K562 (cell line): Measurements from ENCODE around the gene CEP43. TPM values are rescaled to one million over a fixed set of nuclear protein-coding genes. Genes with fewer than 3 reads are reported as not detected.

Experiments used
- ATAC-seq: fragments of 200-7000 bp; cut with Tn5 transposase; 3 replicates; pipeline ENCODE4 v1.9.1; 2020; ENCODE audit warnings: moderate library complexity
- BruUV-seq: library from RNA; stranded (reverse); fragments of 400-500 nt; replicated peaks from 2 replicates; lab custom pipeline; 2021; lab: Mats Ljungman, UMichigan
- CTCF ChIA-PET: fragments of 300-600 bp; formaldehyde crosslinking; extraction: SDS; loops from one replicate; lab custom pipeline; 2021; ENCODE audit warnings: low intra/inter-chr PET ratio; lab: Yijun Ruan, JAX
- POLR2A ChIA-PET: fragments of 300-600, 350-650 bp; sonication (Branson Sonifier 250); formaldehyde crosslinking; extraction: SDS; loops from one replicate; lab custom pipeline; 2021; ENCODE audit warnings: antibody characterized with exemption, inconsistent platforms; lab: Yijun Ruan, JAX
- DNase-seq, 4 experiments: peaks; one replicate each; pipeline versions ENCODE4 v3.0.0 to v3.0.0-alpha.2; 2011 to 2018; ENCODE audit warnings: low spot score in 3 of 4, mixed read lengths in 3 of 4; ENCODE audit errors: extremely low read depth in 1 of 4
- FAIRE-seq: peaks from 2 replicates; lab custom pipeline; 2011; peaks lifted over from hg19 to GRCh38; lab: Jason Lieb, UNC
- H2AFZ ChIP-seq: 2 replicates; pipeline ENCODE4 v1.6.0; 2011; ENCODE audit warnings: low read depth, low read length, control low read depth, inconsistent platforms
- H3K27ac ChIP-seq: fragments of 200-600 bp; 3 replicates; pipeline ENCODE4 v1.8.0; 2011; ENCODE audit warnings: low read depth, mild to moderate bottlenecking, control low read depth, inconsistent platforms, low read length, moderate library complexity, mixed read lengths; ENCODE audit errors: extremely low read depth
- H3K27me3 ChIP-seq, 2 experiments: fragments of 300-600 bp in 1 of 2; 2 replicates in 1 of 2; 3 replicates in 1 of 2; pipeline versions ENCODE4 v1.6.0 to v1.8.0; 2011; ENCODE audit warnings: inconsistent platforms in 2 of 2, low read length in 2 of 2, mild to moderate bottlenecking in 1 of 2, mixed read lengths in 1 of 2, moderate library complexity in 1 of 2; ENCODE audit not compliant: control insufficient read depth in 2 of 2, insufficient read depth in 2 of 2
- H3K36me3 ChIP-seq: fragments of 300-600 bp; 3 replicates; pipeline ENCODE4 v1.8.0; 2011; ENCODE audit warnings: mild to moderate bottlenecking, low read length, inconsistent platforms; ENCODE audit not compliant: control insufficient read depth, insufficient read depth
- H3K4me1 ChIP-seq, 2 experiments: fragments of 200-600 bp in 1 of 2; replicated peaks in 1 of 2; 2 replicates in 1 of 2; 3 replicates in 1 of 2; pipeline versions ENCODE4 v1.5.1 to v1.8.0; 2011; ENCODE audit warnings: inconsistent platforms in 2 of 2, low read length in 2 of 2, mild to moderate bottlenecking in 1 of 2, mixed read lengths in 1 of 2, moderate library complexity in 1 of 2; ENCODE audit not compliant: control insufficient read depth in 2 of 2, insufficient read depth in 2 of 2
- H3K4me2 ChIP-seq: 2 replicates; pipeline ENCODE4 v1.6.1; 2011; ENCODE audit warnings: low read length, control low read depth, inconsistent platforms, mixed read lengths; ENCODE audit not compliant: insufficient read depth
- H3K4me3 ChIP-seq: fragments of 200-600 bp; sonication (generic), shearing (Covaris generic); 2 replicates; pipeline ENCODE4 v1.5.1; 2016; ENCODE audit warnings: control low read depth, inconsistent platforms
- H3K79me2 ChIP-seq: fragments of 200-600 bp; 3 replicates; pipeline ENCODE4 v1.8.0; 2011; ENCODE audit warnings: low read length, inconsistent platforms; ENCODE audit not compliant: control insufficient read depth, insufficient read depth
- H3K9ac ChIP-seq, 2 experiments: 2 replicates each; pipeline versions ENCODE4 v1.6.0 to v1.6.1; 2011; ENCODE audit warnings: low read depth in 2 of 2, low read length in 2 of 2, control low read depth in 1 of 2, inconsistent platforms in 1 of 2, mild to moderate bottlenecking in 1 of 2, mixed read lengths in 1 of 2; ENCODE audit not compliant: insufficient read depth in 1 of 2
- H3K9me1 ChIP-seq: one replicate; pipeline ENCODE4 v1.6.0; 2011; ENCODE audit warnings: inconsistent platforms, mild to moderate bottlenecking, low read length, moderate library complexity; ENCODE audit not compliant: control insufficient read depth, insufficient read depth
- H3K9me3 ChIP-seq: replicated peaks from 2 replicates; pipeline ENCODE4 v1.5.1; 2011; ENCODE audit warnings: low read depth, low read length, inconsistent platforms; ENCODE audit not compliant: control insufficient read depth, insufficient read depth
- H4K20me1 ChIP-seq: replicated peaks from 2 replicates; pipeline ENCODE4 v1.6.1; 2011; ENCODE audit warnings: low read length, inconsistent platforms, mixed read lengths; ENCODE audit not compliant: control insufficient read depth, insufficient read depth
- ADNP ChIP-seq: fragments of 200-800 bp; sonication (Bioruptor generic); IDR thresholded peaks from 2 replicates; pipeline ENCODE4 v1.6.1; 2016; ENCODE audit warnings: missing genetic modification characterization, missing compliant biosample characterization
- DPF2 ChIP-seq: fragments of 450-650 bp; IDR thresholded peaks from 2 replicates; pipeline ENCODE4 v1.6.1; 2016
- E2F3 ChIP-seq: fragments of 250-450 bp; sonication (Bioruptor Pico); IDR thresholded peaks from 2 replicates; pipeline ENCODE4 v1.4.0; 2020; ENCODE audit warnings: mild to moderate bottlenecking
- KDM4B ChIP-seq, 2 experiments: fragments of 450-650 bp in 1 of 2; sonication (generic) in 1 of 2; IDR thresholded peaks; 2 replicates each; pipeline ENCODE4 v1.6.1; 2016 to 2017; ENCODE audit warnings: borderline replicate concordance in 2 of 2, antibody characterized with exemption in 1 of 2, low read depth in 1 of 2, mild to moderate bottlenecking in 1 of 2
- MTA3 ChIP-seq: fragments of 450-650 bp; formaldehyde crosslinking; IDR thresholded peaks from 2 replicates; pipeline ENCODE4 v1.6.1; 2017; ENCODE audit warnings: mild to moderate bottlenecking, borderline replicate concordance
- PHF8 ChIP-seq: fragments of 200-600 bp; sonication (generic); IDR thresholded peaks from 2 replicates; pipeline ENCODE4 v1.6.1; 2012; ENCODE audit warnings: mixed run types, mild to moderate bottlenecking, inconsistent platforms, low read length, moderate library complexity, borderline replicate concordance
- POLR3G ChIP-seq: IDR thresholded peaks from 2 replicates; pipeline ENCODE4 v1.6.1; 2011; ENCODE audit not compliant: insufficient read length, insufficient replicate concordance; ENCODE audit errors: extremely low read depth
- RCOR1 ChIP-seq, 2 experiments: IDR thresholded peaks; 2 replicates each; pipeline ENCODE4 v1.6.1; 2012; ENCODE audit warnings: low read depth in 2 of 2, low read length in 2 of 2, borderline replicate concordance in 1 of 2, improper control_type of control experiment in 1 of 2
- RFX7 ChIP-seq: fragments of 250-450 bp; sonication (Bioruptor Pico); IDR thresholded peaks from 2 replicates; pipeline ENCODE4 v1.5.1; 2021; ENCODE audit warnings: mild to moderate bottlenecking
- SMARCA4 ChIP-seq: fragments of 450-650 bp; IDR thresholded peaks from 2 replicates; pipeline ENCODE4 v1.6.1; 2016
- SRSF9 ChIP-seq: fragments of 200-400 bp; formaldehyde crosslinking; IDR thresholded peaks from 2 replicates; pipeline ENCODE4 v1.6.1; 2017; ENCODE audit warnings: low read depth, low read length, borderline replicate concordance
- YY1 ChIP-seq, 3 experiments: IDR thresholded peaks; 2 replicates each; pipeline ENCODE4 v1.6.1; 2011; ENCODE audit warnings: low read length in 2 of 3, mild to moderate bottlenecking in 2 of 3, moderate library complexity in 2 of 3, borderline replicate concordance in 1 of 3, control low read depth in 1 of 3, low read depth in 1 of 3; ENCODE audit not compliant: insufficient read depth in 3 of 3, insufficient replicate concordance in 2 of 3, control insufficient read depth in 1 of 3, insufficient read length in 1 of 3; ENCODE audit errors: extremely low read depth in 1 of 3
- ZBTB33 ChIP-seq: sonication (generic); formaldehyde crosslinking; IDR thresholded peaks from 2 replicates; pipeline ENCODE4 v1.8.1; 2023; ENCODE audit warnings: mild to moderate bottlenecking, missing genetic modification reagents
- ZNF384 ChIP-seq: IDR thresholded peaks from 2 replicates; pipeline ENCODE4 v1.6.1; 2012; ENCODE audit warnings: low read depth, low read length, improper control_type of control experiment
- ZNF707 ChIP-seq: fragments of 250-450 bp; sonication (Bioruptor Pico); conservative IDR thresholded peaks from 2 replicates; pipeline ENCODE4 v1.8.0; 2022; ENCODE audit warnings: inconsistent platforms, mild to moderate bottlenecking, moderate library complexity
- ZNF75A ChIP-seq: fragments of 450-650 bp; formaldehyde crosslinking; IDR thresholded peaks from 2 replicates; pipeline ENCODE4 v1.4.0; 2020; ENCODE audit warnings: mild to moderate bottlenecking
- ZSCAN32 ChIP-seq: fragments of 450-650 bp; formaldehyde crosslinking; IDR thresholded peaks from 2 replicates; pipeline ENCODE4 v1.4.0; 2020; ENCODE audit warnings: mild to moderate bottlenecking, moderate library complexity
- WGBS: fragments of 100-300 bp; shearing (Covaris generic); methylation state at CpG from one replicate; pipeline ENCODE4 v1.1.6; 2016; ENCODE audit warnings: low coverage, mixed read lengths; ENCODE audit not compliant: insufficient coverage; ENCODE audit errors: missing lambda C conversion rate; 5-methylcytosine and 5-hydroxymethylcytosine counted together
- in situ Hi-C: fragments of 300-500 bp; cut with MboI; formaldehyde crosslinking; loops from 4 replicates; pipeline ENCODE4 v1.15.0; 2018; ENCODE audit warnings: inconsistent platforms, mixed read lengths
- intact Hi-C: fragments of 100-400 bp; cut with micrococcal nuclease; formaldehyde crosslinking; loops from 2 replicates; pipeline ENCODE4 v1.14.2; 2022
- polyA plus RNA-seq, 8 experiments: library from polyadenylated mRNA; depleted of rRNA in 4 of 8; stranded (reverse) in 5 of 8; unstranded in 3 of 8; fragments of >200 nt; fragmentation: Nextera tagmentation in 2 of 8; fragmentation: Illumina TruSeq in 1 of 8; extraction: Ambion mirVana in 2 of 8; extraction: Trizol in 1 of 8; gene quantifications; 2 replicates each; pipeline versions ENCODE4 v1.2.1 to v1.2.3, GENCODE V29; 2011 to 2014; ENCODE audit warnings: inconsistent platforms in 1 of 8, missing spikeins in 1 of 8
- total RNA-seq, 7 experiments: library from RNA; depleted of rRNA in 6 of 7; stranded (reverse); fragments of >200 nt in 6 of 7; fragmentation: Illumina TruSeq in 2 of 7; extraction: Trizol in 2 of 7; gene quantifications; 2 replicates each; pipeline versions ENCODE4 v1.2.1 to v1.2.3, GENCODE V29; 2011 to 2021; ENCODE audit warnings: low replicate concordance in 1 of 7
- TF ChIP-seq, protein P1 (sequence below): fragments of 150-350 bp; conservative IDR thresholded peaks from 2 replicates; pipeline ENCODE4 v1.6.1; 2014; ENCODE audit warnings: low read length

Gene CEP43
- total and polyA plus RNA-seq, 9 of the 15 experiments (the other 6 are each of a cell fraction or from before 2014, with no cell fraction given), result 15.2 to 55.7 (median 47.4) TPM

DNA sequence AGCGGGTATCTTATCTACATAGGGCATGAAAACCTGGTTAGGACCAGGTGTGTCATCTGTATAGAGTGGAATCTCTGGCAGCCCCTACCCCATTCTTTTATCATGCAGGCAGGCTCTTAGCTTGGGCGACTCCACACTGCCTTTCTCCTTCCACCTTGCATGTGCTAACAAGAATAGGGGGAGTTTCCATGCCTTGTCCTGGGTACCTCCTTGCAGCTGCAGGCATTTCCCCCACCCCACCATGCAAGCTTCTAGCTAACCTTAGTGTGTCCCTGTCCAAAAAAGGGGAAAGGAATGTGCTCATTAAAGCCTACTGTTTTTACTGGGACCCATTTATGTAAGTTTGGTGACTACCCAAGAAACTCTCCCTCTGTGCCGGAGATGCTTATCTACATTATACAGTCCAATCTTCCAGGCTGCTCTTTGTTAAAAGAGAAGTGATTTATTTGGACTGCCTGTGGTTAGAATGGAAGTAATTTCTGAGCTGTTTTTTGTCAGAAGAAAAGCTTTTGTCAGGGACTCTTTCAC is 10.5 kb upstream of the CEP43 start:
- FAIRE-seq (no peak), DNase-seq (no peak), ATAC-seq (no peak)
- CTCF ChIA-PET, result interaction anchor here (1.6 to 2.3 kb wide), 2 partner anchors 202 to 214 kb away, joined by 9 to 28 read pairs; no protein-coding TSS in a partner anchor
- Histone ChIP-seq H3K4me2 (no peak overlapping the region), H3K79me2 (peaks cover 68% of the 10 kb centered on the region), H4K20me1 (no peaks in the 10 kb centered on the region), H3K27me3 (no peaks in the 10 kb centered on the region), H3K9ac (no peak overlapping the region), H3K4me3 (no peak overlapping the region), H3K9me3 (peaks cover 3% of the 10 kb centered on the region; the same call in 1 of the 2 replicates), H2AFZ (no peak overlapping the region), H3K9me1 (no peaks in the 10 kb centered on the region), H3K4me1 (no peaks in the 10 kb centered on the region), H3K36me3 (peaks cover 50% of the 10 kb centered on the region), H3K27ac (no peak overlapping the region)
- intact Hi-C loops, result loop anchor here (1.0 to 5.0 kb wide), 2 partner anchors 202 to 211 kb away; no protein-coding TSS in a partner anchor
- TF ChIP-seq, protein P1, sequence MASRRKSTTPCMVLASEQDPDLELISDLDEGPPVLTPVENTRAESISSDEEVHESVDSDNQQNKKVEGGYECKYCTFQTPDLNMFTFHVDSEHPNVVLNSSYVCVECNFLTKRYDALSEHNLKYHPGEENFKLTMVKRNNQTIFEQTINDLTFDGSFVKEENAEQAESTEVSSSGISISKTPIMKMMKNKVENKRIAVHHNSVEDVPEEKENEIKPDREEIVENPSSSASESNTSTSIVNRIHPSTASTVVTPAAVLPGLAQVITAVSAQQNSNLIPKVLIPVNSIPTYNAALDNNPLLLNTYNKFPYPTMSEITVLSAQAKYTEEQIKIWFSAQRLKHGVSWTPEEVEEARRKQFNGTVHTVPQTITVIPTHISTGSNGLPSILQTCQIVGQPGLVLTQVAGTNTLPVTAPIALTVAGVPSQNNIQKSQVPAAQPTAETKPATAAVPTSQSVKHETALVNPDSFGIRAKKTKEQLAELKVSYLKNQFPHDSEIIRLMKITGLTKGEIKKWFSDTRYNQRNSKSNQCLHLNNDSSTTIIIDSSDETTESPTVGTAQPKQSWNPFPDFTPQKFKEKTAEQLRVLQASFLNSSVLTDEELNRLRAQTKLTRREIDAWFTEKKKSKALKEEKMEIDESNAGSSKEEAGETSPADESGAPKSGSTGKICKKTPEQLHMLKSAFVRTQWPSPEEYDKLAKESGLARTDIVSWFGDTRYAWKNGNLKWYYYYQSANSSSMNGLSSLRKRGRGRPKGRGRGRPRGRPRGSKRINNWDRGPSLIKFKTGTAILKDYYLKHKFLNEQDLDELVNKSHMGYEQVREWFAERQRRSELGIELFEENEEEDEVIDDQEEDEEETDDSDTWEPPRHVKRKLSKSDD, result no peak
- TF ChIP-seq ZNF384 (no peak), POLR3G (no peak), ZSCAN32 (no peak), RCOR1 (IDR thresholded peaks at IDR 0.05; ENCODE audit: borderline replicate concordance in 1 of 2, low read depth in 2 of 2, low read length in 2 of 2) (no peak), E2F3 (CRISPR knock-in tag) (no peak), MTA3 (no peak), ZNF75A (CRISPR knock-in tag) (no peak), DPF2 (no peak), ZBTB33 (CRISPR knock-in tag) (no peak), SRSF9 (no peak), ZNF707 (CRISPR knock-in tag) (no peak), SMARCA4 (no peak), RFX7 (CRISPR knock-in tag) (no peak), YY1 (IDR thresholded peaks at IDR 0.05; ENCODE audit: borderline replicate concordance in 1 of 3, control insufficient read depth in 1 of 3, extremely low read depth in 1 of 3, insufficient read depth in 3 of 3, insufficient read length in 1 of 3, insufficient replicate concordance in 2 of 3, low read depth in 1 of 3, low read length in 2 of 3) (no peak), KDM4B (IDR thresholded peaks at IDR 0.05; ENCODE audit: borderline replicate concordance in 2 of 2, low read depth in 1 of 2) (no peak), ADNP (tag) (no peak), PHF8 (no peak)
- in situ Hi-C loops, result no loop called here
- BruUV-seq, result no TSS peak
- POLR2A ChIA-PET, result interaction anchor here (0.6 to 1.9 kb wide), 6 partner anchors 9 to 476 kb away, joined by 3 to 8 read pairs (median 4); partner anchors contain the start of genes CEP43 and RNASET2
- 81% methylated on average over 3 of the region's 3 CpGs for WGBS
